ENCODE results near the gene ALOX5AP.

The ALOX5AP gene

GRCh38 chr13:30802501-30802900, 67.2 kb downstream of the ALOX5AP start:
- DNase-seq, result no peak

- DNase-seq, result peak; percentile 10 to 60
Observed at GRCh38 chr13:30802953-30803478, 67.7 kb downstream of the ALOX5AP start.

- DNase-seq, result no peak
Observed at GRCh38 chr13:30803749-30804148, 68.4 kb downstream of the ALOX5AP start.

- no peak for DNase-seq
Observed at GRCh38 chr13:30804474-30804873, 69.1 kb downstream of the ALOX5AP start.

- no peak for DNase-seq
Observed at GRCh38 chr13:30805132-30805537, 69.8 kb downstream of the ALOX5AP start.

GRCh38 chr13:30805603-30806011, 70.3 kb downstream of the ALOX5AP start:
- DNase-seq, result no peak

- peak; percentile 19 to 30 for DNase-seq
Observed at GRCh38 chr13:30806784-30807183, 71.4 kb downstream of the ALOX5AP start.

- no peak for DNase-seq
Observed at GRCh38 chr13:30807392-30807791, 72.0 kb downstream of the ALOX5AP start.

GRCh38 chr13:30808600-30808999, 73.3 kb downstream of the ALOX5AP start:
- DNase-seq, result no peak

GRCh38 chr13:30809787-30810186, 74.4 kb downstream of the ALOX5AP start:
- DNase-seq, result no peak

GRCh38 chr13:30810261-30810701, 74.9 kb downstream of the ALOX5AP start:
- DNase-seq, result no peak

- DNase-seq, result no peak
Observed at GRCh38 chr13:30810801-30811200, 75.5 kb downstream of the ALOX5AP start.
